ENCODE results near the gene DDX25. TPM values are rescaled to one million over a fixed set of nuclear protein-coding genes. Genes with fewer than 3 reads are reported as not detected.

The DDX25 gene
- total and polyA plus RNA-seq, 2 of the 4 experiments (the other 2 are of a cell fraction) = under 0.01 TPM; not detected in 1

DNA sequence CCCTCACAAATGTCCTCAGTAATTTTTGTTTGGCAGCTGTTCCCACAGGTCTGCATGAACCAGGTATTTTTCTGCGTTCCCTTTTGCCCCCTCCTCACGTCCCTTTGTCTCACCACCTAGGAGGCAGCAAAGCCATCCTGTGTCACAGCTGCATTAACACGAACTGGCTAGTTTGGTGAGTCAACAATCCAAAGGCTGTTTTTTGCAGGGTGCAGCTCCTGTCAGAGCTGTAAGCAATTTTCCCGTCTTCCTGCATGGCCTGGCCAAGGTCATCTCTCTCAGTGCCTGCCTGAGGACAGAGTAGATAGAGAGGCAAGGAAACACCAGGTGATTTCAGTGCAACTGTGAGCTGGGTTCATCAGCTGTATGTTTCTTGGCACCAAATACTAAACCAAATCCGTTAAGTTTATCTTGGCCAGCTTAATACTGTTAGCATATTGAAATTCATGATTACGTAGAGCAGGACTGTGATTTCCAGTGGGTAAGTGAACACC is 21.0 kb downstream of the DDX25 start:
- Histone ChIP-seq H3K23ac (ENCODE audit: low read depth, low read length) (no peak overlapping the region), H4K20me1 (ENCODE audit: insufficient read depth, low read length) (no peaks in the 10 kb centered on the region), H3K79me1 (ENCODE audit: low read depth in 1 of 2, low read length in 2 of 2) (no peaks in the 10 kb centered on the region), H3K27me3 (ENCODE audit: control insufficient read depth, insufficient read depth, low read length) (peaks cover 36% of the 10 kb centered on the region), H3K4me2 (ENCODE audit: low read depth, low read length) (no peak overlapping the region), H3K9me1 (ENCODE audit: insufficient read depth, low read length) (no peaks in the 10 kb centered on the region), H2BK120ac (ENCODE audit: low read depth, low read length) (no peak overlapping the region), H3K18ac (ENCODE audit: low read depth, low read length) (no peak overlapping the region), H2AK9ac (replicated peaks; ENCODE audit: low read depth, low read length, poor library complexity) (no peak overlapping the region), H3K56ac (ENCODE audit: extremely low read depth, insufficient read depth, low read length) (no peak overlapping the region), H3K14ac (replicated peaks; ENCODE audit: low read depth, low read length) (no peak overlapping the region), H3K9ac (ENCODE audit: low read depth, low read length) (no peak overlapping the region), H4K91ac (ENCODE audit: insufficient read depth, low read depth, low read length) (no peak overlapping the region), H2AFZ (replicated peaks; ENCODE audit: low read length, poor library complexity) (no peak overlapping the region), H2AK5ac (ENCODE audit: low read depth, low read length) (no peak overlapping the region), H3K4me1 (ENCODE audit: control insufficient read depth, insufficient read depth, low read length) (no peaks in the 10 kb centered on the region), H3K4ac (ENCODE audit: low read depth, low read length) (no peak overlapping the region), H3K36me3 (ENCODE audit: control insufficient read depth, insufficient read depth, low read length) (no peaks in the 10 kb centered on the region), H3K9me3 (ENCODE audit: control insufficient read depth, insufficient read depth, low read length) (no peaks in the 10 kb centered on the region), H2BK5ac (ENCODE audit: low read depth, low read length, poor library complexity, severe bottlenecking) (no peak overlapping the region), H2BK15ac (ENCODE audit: low read depth, low read length) (no peak overlapping the region), H3K4me3 (ENCODE audit: insufficient read depth, low read depth, low read length) (no peak overlapping the region), H4K8ac (ENCODE audit: low read depth in 2 of 2, low read length in 2 of 2) (no peak overlapping the region), H2BK20ac (ENCODE audit: low read depth, low read length) (no peak overlapping the region), H3K27ac (ENCODE audit: insufficient read depth, low read length) (no peak overlapping the region), H4K5ac (ENCODE audit: low read depth, low read length) (no peak overlapping the region)
- ChIA-PET POLR2A (ENCODE audit: unreplicated experiment) (no interaction called here), CTCF (interaction anchor here (0.6 to 1.2 kb wide), 2 partner anchors 199 to 268 kb away, joined by 3 read pairs; no protein-coding TSS in a partner anchor)
- DNase-seq (no peak), ATAC-seq (ENCODE audit: low read depth) (no peak)
- in situ Hi-C loops (cut with MboI; ENCODE audit: low sequenced_read_pairs) (loop anchor here (5.0 kb wide), 1 partner anchor 267 kb away; no protein-coding TSS in a partner anchor), dilution Hi-C loops (cut with HindIII; ENCODE audit: low sequenced_read_pairs, unreplicated experiment) (no loop called here), intact Hi-C loops (cut with micrococcal nuclease) (no loop called here)
- WGBS, 2 experiments (ENCODE audit: extremely low coverage in 2 of 2, insufficient read length in 1 of 2) = no CpG with 5 or more reads among the region's 6 CpGs
- BruUV-seq (replicated peaks) = no TSS peak
- TF ChIP-seq RAD21 (IDR thresholded peaks at IDR 0.05; ENCODE audit: low read length) (no peak), CEBPB (IDR thresholded peaks at IDR 0.05; ENCODE audit: low read depth, low read length) (no peak), RCOR1 (IDR thresholded peaks at IDR 0.05; ENCODE audit: insufficient replicate concordance, low read length) (no peak), RFX5 (IDR thresholded peaks at IDR 0.05; ENCODE audit: low read depth, low read length) (no peak), POLR2A (IDR thresholded peaks at IDR 0.05; ENCODE audit: low read depth, low read length) (no peak), MAFK (IDR thresholded peaks at IDR 0.05; ENCODE audit: low read depth, low read length) (no peak), CHD1 (IDR thresholded peaks at IDR 0.05; ENCODE audit: low read depth, low read length) (no peak), MAZ (IDR thresholded peaks at IDR 0.05; ENCODE audit: borderline replicate concordance, low read depth, low read length) (no peak)

All from IMR-90 (cell line).